ENCODE data around the gene LLPH. TPM values are rescaled to one million over a fixed set of nuclear protein-coding genes. Genes with fewer than 3 reads are reported as not detected.
A peak's percentile ranks its signal among the peaks of the same experiment; 100 is the strongest.

LLPH gene
- total RNA-seq, 2 experiments from 2014 or later = 33.6 to 34.1 TPM

- H3K4me1 Mint-ChIP-seq (ENCODE audit: low read depth) = peaks cover 4% of the 10 kb centered on the region
- H3K36me3 Mint-ChIP-seq (ENCODE audit: low read depth) = no peaks in the 10 kb centered on the region
- intact Hi-C loops (cut with micrococcal nuclease) = loop anchor here (5.0 kb wide), 1 partner anchor 1217 kb away; no protein-coding TSS in a partner anchor
- TF ChIP-seq CTCF (IDR thresholded peaks at IDR 0.05) = no peak
- H3K27ac Mint-ChIP-seq = no peak overlapping the region
- ATAC-seq (no peak), DNase-seq (no peak)
- CTCF ChIA-PET = no interaction called here
- H3K9me3 Mint-ChIP-seq = no peaks in the 10 kb centered on the region
- H3K4me3 Mint-ChIP-seq = no peak overlapping the region
- POLR2A ChIA-PET = no interaction called here
- peaks cover 3% of the 10 kb centered on the region for H3K27me3 Mint-ChIP-seq
Observed at GRCh38 chr12:66109056-66109455, 21.5 kb downstream of the LLPH start.

- intact Hi-C loops (cut with micrococcal nuclease) = loop anchor here (5.0 kb wide), 1 partner anchor 1216 kb away; no protein-coding TSS in a partner anchor
- no peak overlapping the region for H3K27ac Mint-ChIP-seq
- POLR2A ChIA-PET = no interaction called here
Observed at GRCh38 chr12:66108386-66108785, 22.2 kb downstream of the LLPH start.

GRCh38 chr12:66107451-66107915 lies 23.1 kb downstream of the LLPH start:
- Mint-ChIP-seq H3K4me1 (ENCODE audit: low read depth) (no peaks in the 10 kb centered on the region), H3K4me3 (no peak overlapping the region), H3K9me3 (no peaks in the 10 kb centered on the region), H3K27me3 (peaks cover 9% of the 10 kb centered on the region), H3K27ac (no peak overlapping the region), H3K36me3 (ENCODE audit: low read depth) (no peaks in the 10 kb centered on the region)
- intact Hi-C loops (cut with micrococcal nuclease) = loop anchor here (5.0 kb wide), 1 partner anchor 1215 kb away; no protein-coding TSS in a partner anchor
- DNase-seq = peak; percentile 58
- peak; percentile 86 for TF ChIP-seq CTCF (IDR thresholded peaks at IDR 0.05)
- ATAC-seq = peak; percentile 93
- ChIA-PET POLR2A (no interaction called here), CTCF (interaction anchor here (0.6 to 1.8 kb wide), 9 partner anchors 8 to 551 kb away, joined by 3 to 7 read pairs (median 3); no protein-coding TSS in a partner anchor)

More at GRCh38 chr12:66108386-66108785, 22.2 kb downstream of the LLPH start:
- no peaks in the 10 kb centered on the region for H3K4me1 Mint-ChIP-seq (ENCODE audit: low read depth)
- no peaks in the 10 kb centered on the region for H3K9me3 Mint-ChIP-seq
- DNase-seq = no peak
- H3K4me3 Mint-ChIP-seq = no peak overlapping the region
- H3K36me3 Mint-ChIP-seq (ENCODE audit: low read depth) = no peaks in the 10 kb centered on the region
- H3K27me3 Mint-ChIP-seq = peaks cover 3% of the 10 kb centered on the region
- no peak for ATAC-seq
- CTCF ChIA-PET = interaction anchor here (1.1 to 1.4 kb wide), 2 partner anchors 23 to 552 kb away, joined by 3 to 4 read pairs; no protein-coding TSS in a partner anchor
- TF ChIP-seq CTCF (IDR thresholded peaks at IDR 0.05) = no peak

- CTCF ChIA-PET = interaction anchor here (0.5 to 0.6 kb wide), 3 partner anchors 739 to 1174 kb away, joined by 3 to 4 read pairs (median 3); no protein-coding TSS in a partner anchor
- no peak for ATAC-seq
- H3K9me3 Mint-ChIP-seq = no peaks in the 10 kb centered on the region
- H3K36me3 Mint-ChIP-seq (ENCODE audit: low read depth) = no peaks in the 10 kb centered on the region
- peak; percentile 12 for TF ChIP-seq CTCF (IDR thresholded peaks at IDR 0.05)
- intact Hi-C loops (cut with micrococcal nuclease) = no loop called here
- H3K4me3 Mint-ChIP-seq = no peak overlapping the region
- no peak overlapping the region for H3K27ac Mint-ChIP-seq
- peak; percentile 34 for DNase-seq
- H3K27me3 Mint-ChIP-seq = peaks cover 29% of the 10 kb centered on the region
- POLR2A ChIA-PET = no interaction called here
- no peaks in the 10 kb centered on the region for H3K4me1 Mint-ChIP-seq (ENCODE audit: low read depth)
Observed at GRCh38 chr12:66103016-66103913, 27.3 kb downstream of the LLPH start.
